Activated T-cell treated with anti-CD3 and anti-CD28 coated beads, Interleukin-2, amount 50 U/mL, for 24 hours (primary cell): ENCODE data around the gene SLC16A12.
A peak's percentile ranks its signal among the peaks of the same experiment; 100 is the strongest.

Experiments
- DNase-seq: peaks from one replicate; pipeline ENCODE4 v3.0.0-alpha.2; 2020
- H3K27ac Mint-ChIP-seq: 2 replicates; pipeline ENCODE4 v1.8.0; 2020; ENCODE audit warnings: mild to moderate bottlenecking, mixed read lengths
- H3K27me3 Mint-ChIP-seq: 2 replicates; pipeline ENCODE4 v1.8.0; 2020; ENCODE audit warnings: mixed read lengths
- H3K36me3 Mint-ChIP-seq: 2 replicates; pipeline ENCODE4 v1.8.0; 2020; ENCODE audit warnings: low read depth, mixed read lengths
- H3K4me1 Mint-ChIP-seq: 2 replicates; pipeline ENCODE4 v1.8.0; 2020; ENCODE audit warnings: low read depth, mixed read lengths
- H3K4me3 Mint-ChIP-seq: 2 replicates; pipeline ENCODE4 v1.8.0; 2020; ENCODE audit warnings: mild to moderate bottlenecking, moderate library complexity, mixed read lengths
- H3K9me3 Mint-ChIP-seq: 2 replicates; pipeline ENCODE4 v1.8.0; 2020; ENCODE audit warnings: mixed read lengths

The SLC16A12 gene

DNA sequence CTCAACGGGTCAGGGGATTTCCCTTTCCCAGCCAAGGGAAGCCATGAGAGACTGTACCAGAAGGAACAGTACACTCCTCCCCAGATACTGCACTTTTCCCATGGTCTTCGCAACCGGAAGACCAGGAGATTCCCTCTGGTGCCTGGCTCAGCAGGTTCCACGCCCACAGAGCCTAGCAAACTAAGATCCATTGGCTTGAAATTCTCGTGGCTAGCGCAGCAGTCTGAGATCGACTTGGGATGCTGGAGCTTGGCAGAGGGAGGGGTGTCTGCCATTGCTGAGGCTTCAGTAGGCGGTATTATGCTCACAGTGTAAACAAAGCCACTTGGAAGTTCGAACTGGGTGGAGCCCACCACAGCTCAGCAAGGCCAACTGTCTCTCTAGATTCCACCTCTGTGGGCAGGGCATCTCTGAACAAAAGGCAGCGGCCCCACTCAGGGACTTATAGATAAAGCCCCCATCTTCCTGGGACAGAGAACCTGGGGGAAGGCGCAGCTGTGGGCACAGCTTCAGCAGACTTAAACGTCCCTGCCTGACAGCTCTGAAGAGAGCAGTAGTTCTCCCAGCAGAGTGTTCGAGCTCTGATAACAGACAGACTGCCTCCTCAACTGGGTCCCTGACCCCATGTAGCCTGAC lies 29.6 kb downstream of the SLC16A12 start:
- H3K4me3 Mint-ChIP-seq, result no peak overlapping the region
- H3K27me3 Mint-ChIP-seq, result no peaks in the 10 kb centered on the region
- H3K4me1 Mint-ChIP-seq, result peaks cover 10% of the 10 kb centered on the region
- H3K27ac Mint-ChIP-seq, result no peak overlapping the region
- H3K9me3 Mint-ChIP-seq, result no peaks in the 10 kb centered on the region
- no peaks in the 10 kb centered on the region for H3K36me3 Mint-ChIP-seq
- no peak for DNase-seq

DNA sequence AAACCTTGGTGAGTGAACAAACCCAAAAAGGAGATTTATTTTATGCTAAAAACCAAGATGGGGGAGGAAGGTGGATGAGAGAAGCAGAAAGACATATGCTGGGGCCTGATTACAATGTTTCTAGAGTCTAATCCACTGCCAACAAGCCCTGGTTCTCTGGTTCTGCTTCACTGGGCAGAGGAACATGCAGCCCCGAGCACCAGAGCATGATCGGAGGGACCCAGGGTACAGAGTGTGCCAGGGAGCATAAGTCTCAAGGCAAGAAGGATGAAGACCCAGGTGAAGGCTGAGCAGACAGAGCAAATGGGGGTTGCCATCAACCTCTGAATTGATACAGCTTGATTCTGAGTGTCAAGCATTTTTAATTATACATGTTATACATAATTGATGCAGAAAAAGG lies 30.7 kb downstream of the SLC16A12 start:
- no peaks in the 10 kb centered on the region for H3K36me3 Mint-ChIP-seq
- H3K4me1 Mint-ChIP-seq, result peaks cover 10% of the 10 kb centered on the region
- H3K4me3 Mint-ChIP-seq, result no peak overlapping the region
- no peak overlapping the region for H3K27ac Mint-ChIP-seq
- H3K9me3 Mint-ChIP-seq, result no peaks in the 10 kb centered on the region
- DNase-seq, result no peak
- no peaks in the 10 kb centered on the region for H3K27me3 Mint-ChIP-seq

- Mint-ChIP-seq H3K27ac (peak overlapping the region; percentile 2), H3K9me3 (no peaks in the 10 kb centered on the region), H3K4me1 (peaks cover 10% of the 10 kb centered on the region), H3K27me3 (no peaks in the 10 kb centered on the region), H3K4me3 (no peak overlapping the region), H3K36me3 (no peaks in the 10 kb centered on the region)
- no peak for DNase-seq
Observed at GRCh38 chr10:89503652-89504370, 31.6 kb downstream of the SLC16A12 start.

DNA sequence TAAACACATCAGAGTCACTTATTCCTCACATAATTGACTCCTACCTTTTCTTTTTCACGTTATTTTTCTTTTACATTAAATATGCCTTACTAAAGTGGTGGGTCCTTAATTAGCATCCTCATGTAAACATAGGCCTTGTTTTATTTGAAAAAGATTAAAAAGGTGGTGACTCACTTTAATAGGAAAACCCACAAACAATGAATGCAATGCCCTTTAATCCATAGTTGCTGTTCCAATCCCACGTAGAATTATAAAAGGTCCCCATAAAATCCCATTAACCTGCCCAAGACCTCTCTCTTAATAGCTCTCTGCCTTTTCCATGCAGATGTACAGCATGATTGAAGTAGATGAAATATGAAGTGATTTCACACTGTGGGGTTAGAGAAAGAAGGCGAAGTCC lies 32.2 kb downstream of the SLC16A12 start:
- Mint-ChIP-seq H3K27me3 (no peaks in the 10 kb centered on the region), H3K4me1 (peaks cover 10% of the 10 kb centered on the region), H3K27ac (no peak overlapping the region), H3K9me3 (no peaks in the 10 kb centered on the region), H3K4me3 (no peak overlapping the region), H3K36me3 (no peaks in the 10 kb centered on the region)
- DNase-seq, result no peak

DNA sequence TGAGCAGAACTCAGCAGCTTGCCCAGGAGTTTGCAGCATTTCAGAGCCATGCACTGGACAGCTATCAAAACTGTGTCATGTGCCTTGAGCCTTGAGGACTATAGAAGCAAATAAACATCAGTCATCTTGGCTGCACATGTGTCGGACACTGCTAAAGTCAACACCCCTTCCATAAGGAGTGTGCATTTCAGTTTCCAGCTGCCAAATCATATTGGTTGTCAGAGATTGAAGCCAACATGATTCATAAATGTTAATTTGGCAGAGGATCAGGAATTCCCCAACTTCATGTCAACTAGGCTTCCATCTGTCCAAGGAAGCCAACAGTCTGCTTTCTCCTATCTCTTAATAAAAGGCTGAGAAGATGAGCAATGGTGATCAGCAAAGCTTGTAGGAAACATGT lies 32.8 kb downstream of the SLC16A12 start:
- Mint-ChIP-seq H3K4me3 (no peak overlapping the region), H3K36me3 (no peaks in the 10 kb centered on the region), H3K27ac (no peak overlapping the region), H3K27me3 (no peaks in the 10 kb centered on the region), H3K4me1 (peaks cover 10% of the 10 kb centered on the region), H3K9me3 (no peaks in the 10 kb centered on the region)
- DNase-seq, result no peak

- H3K36me3 Mint-ChIP-seq, result no peaks in the 10 kb centered on the region
- no peaks in the 10 kb centered on the region for H3K9me3 Mint-ChIP-seq
- no peak overlapping the region for H3K27ac Mint-ChIP-seq
- H3K4me3 Mint-ChIP-seq, result no peak overlapping the region
- peaks cover 12% of the 10 kb centered on the region for H3K27me3 Mint-ChIP-seq
- H3K4me1 Mint-ChIP-seq, result no peaks in the 10 kb centered on the region
- DNase-seq, result no peak
Observed at GRCh38 chr10:89494575-89494974, 40.8 kb downstream of the SLC16A12 start.

DNA sequence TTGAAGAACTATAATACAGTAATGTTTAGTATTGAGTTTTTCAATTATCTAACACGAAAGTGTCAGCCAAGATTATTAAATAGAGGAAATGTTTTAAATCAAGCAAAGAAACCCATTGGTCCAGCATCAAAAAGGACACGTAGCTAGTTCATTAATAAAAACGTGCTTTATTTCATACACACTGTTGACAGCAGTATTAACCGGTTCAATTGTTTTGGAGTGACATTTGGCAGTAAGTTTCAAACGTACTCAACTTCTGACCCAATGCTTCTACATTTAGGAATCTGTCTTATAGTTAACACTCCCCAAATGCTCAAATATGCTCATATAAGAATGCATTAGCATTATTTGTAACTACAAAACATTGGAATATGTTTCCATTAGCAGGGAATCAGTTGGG lies 41.3 kb downstream of the SLC16A12 start:
- no peak overlapping the region for H3K4me3 Mint-ChIP-seq
- H3K9me3 Mint-ChIP-seq, result no peaks in the 10 kb centered on the region
- DNase-seq, result no peak
- no peak overlapping the region for H3K27ac Mint-ChIP-seq
- peaks cover 12% of the 10 kb centered on the region for H3K27me3 Mint-ChIP-seq
- H3K4me1 Mint-ChIP-seq, result no peaks in the 10 kb centered on the region
- no peaks in the 10 kb centered on the region for H3K36me3 Mint-ChIP-seq

DNA sequence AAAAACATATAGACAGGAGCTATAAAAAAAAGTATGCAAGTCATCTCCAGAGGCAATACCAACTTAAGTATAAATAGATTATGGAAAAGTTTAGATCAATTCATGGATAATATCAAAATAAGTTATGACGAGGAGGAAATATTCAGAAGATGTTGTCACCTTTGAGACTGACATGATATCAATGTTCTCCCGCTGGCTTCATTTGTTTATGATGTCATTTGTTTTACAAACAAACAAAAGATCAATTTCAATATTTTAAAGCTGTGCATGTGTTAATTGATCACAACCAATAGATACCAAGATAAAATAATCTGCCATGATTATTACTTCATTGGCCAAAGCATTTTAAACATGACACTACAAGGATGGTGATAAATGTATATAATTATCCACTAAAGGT lies 43.5 kb downstream of the SLC16A12 start:
- Mint-ChIP-seq H3K36me3 (no peaks in the 10 kb centered on the region), H3K4me1 (no peaks in the 10 kb centered on the region), H3K27ac (no peak overlapping the region), H3K9me3 (no peaks in the 10 kb centered on the region), H3K4me3 (no peak overlapping the region), H3K27me3 (peaks cover 22% of the 10 kb centered on the region)
- DNase-seq, result no peak

DNA sequence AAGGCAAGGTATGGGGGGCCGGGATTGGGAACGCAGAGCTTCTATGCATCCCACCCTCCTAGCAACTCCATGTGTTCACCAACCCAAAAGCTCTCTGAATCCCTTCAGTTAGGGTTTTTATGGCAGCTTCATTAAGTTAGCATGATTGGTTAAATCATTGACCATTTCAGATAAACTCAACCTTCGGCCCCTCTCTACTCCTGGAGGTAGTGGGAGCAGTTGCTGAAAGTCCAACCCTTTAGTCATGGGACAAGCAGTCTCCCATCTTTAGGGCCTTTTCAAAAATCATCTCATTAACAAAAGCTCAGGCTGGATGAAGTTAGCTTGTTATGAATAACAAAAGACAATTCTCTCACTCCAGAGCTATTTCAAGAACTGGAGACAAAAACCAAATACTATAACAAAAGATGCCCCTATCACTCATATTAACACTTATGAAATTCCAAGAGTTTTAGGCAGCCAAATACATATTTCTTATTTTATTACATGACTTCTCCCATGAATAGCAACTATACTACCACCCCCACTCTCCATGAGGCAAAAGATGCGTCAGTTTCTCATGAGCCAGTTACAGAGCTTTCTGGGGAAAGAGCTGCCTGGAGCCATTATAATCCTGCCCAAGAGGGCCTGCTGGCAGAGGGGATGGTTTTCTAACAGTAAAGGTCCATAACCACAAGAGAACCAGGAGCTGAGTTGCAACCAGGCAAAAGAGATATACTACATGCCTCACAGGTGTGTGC lies 44.6 kb downstream of the SLC16A12 start:
- Mint-ChIP-seq H3K27me3 (peaks cover 25% of the 10 kb centered on the region), H3K4me1 (no peaks in the 10 kb centered on the region), H3K36me3 (no peaks in the 10 kb centered on the region), H3K4me3 (no peak overlapping the region), H3K27ac (no peak overlapping the region), H3K9me3 (no peaks in the 10 kb centered on the region)
- DNase-seq, result no peak

DNA sequence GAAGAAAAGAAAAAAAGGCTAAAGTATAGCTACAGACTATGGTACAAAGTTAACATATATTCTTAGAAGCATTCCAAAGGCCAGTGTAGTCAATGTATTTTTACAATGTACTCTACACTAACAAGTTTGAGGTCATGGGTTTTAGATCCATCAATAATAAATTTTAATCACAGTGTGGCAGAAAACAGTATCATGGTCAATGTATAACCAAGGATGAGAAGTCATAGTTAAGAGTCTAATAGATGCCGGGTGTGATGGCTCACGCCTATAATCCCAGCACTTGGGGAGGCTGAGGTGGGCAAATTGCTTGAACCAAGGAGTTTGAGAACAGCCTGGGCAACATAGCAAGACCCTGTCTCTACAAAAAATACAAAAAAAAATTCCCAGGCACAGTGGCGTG lies 53.1 kb downstream of the SLC16A12 start:
- no peaks in the 10 kb centered on the region for H3K36me3 Mint-ChIP-seq
- H3K4me1 Mint-ChIP-seq, result no peaks in the 10 kb centered on the region
- peaks cover 18% of the 10 kb centered on the region for H3K27me3 Mint-ChIP-seq
- no peak overlapping the region for H3K27ac Mint-ChIP-seq
- no peak for DNase-seq
- H3K9me3 Mint-ChIP-seq, result no peaks in the 10 kb centered on the region
- H3K4me3 Mint-ChIP-seq, result no peak overlapping the region

- no peaks in the 10 kb centered on the region for H3K36me3 Mint-ChIP-seq
- H3K27ac Mint-ChIP-seq, result no peak overlapping the region
- DNase-seq, result no peak
- no peaks in the 10 kb centered on the region for H3K9me3 Mint-ChIP-seq
- no peaks in the 10 kb centered on the region for H3K4me1 Mint-ChIP-seq
- H3K27me3 Mint-ChIP-seq, result peaks cover 12% of the 10 kb centered on the region
- H3K4me3 Mint-ChIP-seq, result no peak overlapping the region
Observed at GRCh38 chr10:89481662-89482061, 53.7 kb downstream of the SLC16A12 start.

- no peak overlapping the region for H3K27ac Mint-ChIP-seq
- H3K9me3 Mint-ChIP-seq, result no peaks in the 10 kb centered on the region
- no peaks in the 10 kb centered on the region for H3K36me3 Mint-ChIP-seq
- H3K4me3 Mint-ChIP-seq, result no peak overlapping the region
- H3K4me1 Mint-ChIP-seq, result no peaks in the 10 kb centered on the region
- H3K27me3 Mint-ChIP-seq, result peaks cover 9% of the 10 kb centered on the region
- no peak for DNase-seq
Observed at GRCh38 chr10:89479771-89480446, 55.5 kb downstream of the SLC16A12 start.

- DNase-seq, result no peak
- Mint-ChIP-seq H3K4me3 (no peak overlapping the region), H3K27me3 (peaks cover 9% of the 10 kb centered on the region), H3K4me1 (no peaks in the 10 kb centered on the region), H3K27ac (no peak overlapping the region), H3K9me3 (no peaks in the 10 kb centered on the region), H3K36me3 (no peaks in the 10 kb centered on the region)
Observed at GRCh38 chr10:89478739-89479654, 56.4 kb downstream of the SLC16A12 start.
